Progenitor cell of endocrine pancreas (in vitro differentiated cells): ENCODE results near the gene EMID1. TPM values are rescaled to one million over a fixed set of nuclear protein-coding genes. Genes with fewer than 3 reads are reported as not detected.

Experiments
- DNase-seq: peaks from one replicate; pipeline ENCODE4 v3.0.0; 2021; ENCODE audit warnings: low spot score; ENCODE audit not compliant: unreplicated experiment
- H3K27ac Mint-ChIP-seq: 2 replicates; pipeline ENCODE4 v1.8.0; 2021; ENCODE audit warnings: mild to moderate bottlenecking, moderate library complexity, mixed read lengths
- H3K27me3 Mint-ChIP-seq: 2 replicates; pipeline ENCODE4 v1.8.0; 2021; ENCODE audit warnings: mixed read lengths
- H3K36me3 Mint-ChIP-seq: 2 replicates; pipeline ENCODE4 v1.8.0; 2022; ENCODE audit warnings: mixed read lengths; ENCODE audit not compliant: insufficient read depth
- H3K4me1 Mint-ChIP-seq: 2 replicates; pipeline ENCODE4 v1.8.0; 2021; ENCODE audit warnings: low read depth, mixed read lengths
- H3K4me3 Mint-ChIP-seq: 2 replicates; pipeline ENCODE4 v1.8.0; 2021; ENCODE audit warnings: low read depth, mild to moderate bottlenecking, moderate library complexity, mixed read lengths
- H3K9me3 Mint-ChIP-seq: 2 replicates; pipeline ENCODE4 v1.8.0; 2021; ENCODE audit warnings: low read depth, mixed read lengths
- total RNA-seq: library from RNA; stranded (reverse); gene quantifications from 2 replicates; pipeline ENCODE4 v1.2.1, GENCODE V29; 2021
- TF ChIP-seq, protein P1 (sequence below): fragments of 200-600 bp; sonication (generic); IDR thresholded peaks from one replicate; pipeline ENCODE4 v1.5.0; 2021; ENCODE audit warnings: antibody characterized with exemption, mild to moderate bottlenecking; ENCODE audit not compliant: unreplicated experiment

EMID1 gene
- total RNA-seq, 1 donor from 2014 or later = 18.9 TPM

DNA sequence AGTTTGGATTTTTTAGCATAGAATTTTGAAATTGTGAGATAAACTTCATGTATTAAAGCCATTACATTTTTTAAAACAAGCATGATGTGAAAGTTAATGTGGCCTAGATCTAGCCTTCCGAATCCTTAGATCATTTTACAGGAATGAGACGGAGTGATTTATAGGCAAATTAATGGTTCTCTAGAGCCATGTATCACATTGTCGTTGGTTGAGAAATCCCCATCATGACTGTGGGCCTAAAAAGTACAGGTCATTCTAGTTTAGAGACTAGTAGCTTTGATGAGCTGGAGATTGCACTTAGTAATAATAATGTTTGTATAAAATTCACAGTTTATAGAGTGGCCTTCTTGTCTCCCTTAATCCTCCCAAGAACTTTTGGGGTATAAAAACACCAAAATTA lies 69.5 kb downstream of the EMID1 start:
- TF ChIP-seq, protein P1, sequence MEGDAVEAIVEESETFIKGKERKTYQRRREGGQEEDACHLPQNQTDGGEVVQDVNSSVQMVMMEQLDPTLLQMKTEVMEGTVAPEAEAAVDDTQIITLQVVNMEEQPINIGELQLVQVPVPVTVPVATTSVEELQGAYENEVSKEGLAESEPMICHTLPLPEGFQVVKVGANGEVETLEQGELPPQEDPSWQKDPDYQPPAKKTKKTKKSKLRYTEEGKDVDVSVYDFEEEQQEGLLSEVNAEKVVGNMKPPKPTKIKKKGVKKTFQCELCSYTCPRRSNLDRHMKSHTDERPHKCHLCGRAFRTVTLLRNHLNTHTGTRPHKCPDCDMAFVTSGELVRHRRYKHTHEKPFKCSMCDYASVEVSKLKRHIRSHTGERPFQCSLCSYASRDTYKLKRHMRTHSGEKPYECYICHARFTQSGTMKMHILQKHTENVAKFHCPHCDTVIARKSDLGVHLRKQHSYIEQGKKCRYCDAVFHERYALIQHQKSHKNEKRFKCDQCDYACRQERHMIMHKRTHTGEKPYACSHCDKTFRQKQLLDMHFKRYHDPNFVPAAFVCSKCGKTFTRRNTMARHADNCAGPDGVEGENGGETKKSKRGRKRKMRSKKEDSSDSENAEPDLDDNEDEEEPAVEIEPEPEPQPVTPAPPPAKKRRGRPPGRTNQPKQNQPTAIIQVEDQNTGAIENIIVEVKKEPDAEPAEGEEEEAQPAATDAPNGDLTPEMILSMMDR = no peak
- H3K4me3 Mint-ChIP-seq = no peak overlapping the region
- H3K27ac Mint-ChIP-seq = no peak overlapping the region
- H3K27me3 Mint-ChIP-seq = no peaks in the 10 kb centered on the region
- H3K9me3 Mint-ChIP-seq = no peaks in the 10 kb centered on the region
- peaks cover 58% of the 10 kb centered on the region for H3K36me3 Mint-ChIP-seq
- DNase-seq = no peak
- H3K4me1 Mint-ChIP-seq = peaks cover 47% of the 10 kb centered on the region

DNA sequence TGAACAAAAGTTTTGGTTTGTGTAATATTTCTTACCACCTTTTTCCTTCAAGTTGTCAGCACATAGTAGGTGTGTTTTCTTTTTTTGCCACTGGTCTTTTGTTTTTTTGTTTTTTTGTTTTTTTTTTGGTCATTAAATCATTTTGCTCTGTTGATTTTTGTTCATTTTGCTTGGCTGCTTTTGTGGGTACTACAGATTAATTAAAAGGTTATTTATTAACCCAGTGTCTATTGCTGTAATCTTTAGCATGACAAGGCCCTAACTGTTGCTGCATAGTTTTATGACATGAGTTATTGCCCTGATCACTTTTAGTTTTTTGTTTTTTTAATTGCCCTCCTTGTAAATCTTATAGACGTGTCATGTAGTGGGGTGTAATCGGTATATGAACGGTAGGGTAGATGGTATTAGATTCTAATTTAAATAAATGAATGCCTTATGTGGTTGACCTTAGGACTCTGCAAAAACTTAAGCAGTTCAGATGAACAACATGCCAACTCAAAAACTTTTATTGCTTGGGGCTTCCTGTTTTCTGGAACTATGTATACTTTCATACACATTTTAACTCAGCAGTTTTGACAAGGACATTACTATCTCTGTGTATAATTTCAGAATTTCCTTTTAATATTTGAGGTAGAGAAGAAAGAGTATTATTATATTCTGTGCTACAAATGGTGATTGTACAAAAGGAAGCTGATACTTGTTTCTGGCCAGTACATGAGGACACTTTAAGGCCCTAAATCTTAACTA lies 70.3 kb downstream of the EMID1 start:
- Mint-ChIP-seq H3K36me3 (peaks cover 61% of the 10 kb centered on the region), H3K9me3 (no peaks in the 10 kb centered on the region), H3K4me1 (peaks cover 39% of the 10 kb centered on the region), H3K4me3 (peak overlapping the region; percentile 27), H3K27me3 (no peaks in the 10 kb centered on the region), H3K27ac (peak overlapping the region; percentile 74)
- no peak for DNase-seq
- TF ChIP-seq, protein P1 = no peak

DNA sequence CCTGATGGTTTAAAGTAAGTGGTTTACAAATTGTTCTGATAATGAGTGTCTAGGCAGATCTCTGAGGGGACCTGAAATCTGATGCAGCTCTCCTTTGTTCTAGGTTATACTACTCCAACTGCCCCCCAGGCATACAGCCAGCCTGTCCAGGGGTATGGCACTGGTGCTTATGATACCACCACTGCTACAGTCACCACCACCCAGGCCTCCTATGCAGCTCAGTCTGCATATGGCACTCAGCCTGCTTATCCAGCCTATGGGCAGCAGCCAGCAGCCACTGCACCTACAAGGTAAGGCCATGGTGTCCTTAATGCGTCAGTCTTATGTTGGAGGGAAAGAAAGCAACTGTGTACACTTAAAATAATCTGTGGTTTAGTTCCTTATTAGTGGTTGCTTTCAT lies 72.2 kb downstream of the EMID1 start:
- peak overlapping the region; percentile 78 for H3K27ac Mint-ChIP-seq
- H3K4me3 Mint-ChIP-seq = no peak overlapping the region
- H3K4me1 Mint-ChIP-seq = peaks cover 27% of the 10 kb centered on the region
- H3K36me3 Mint-ChIP-seq = peaks cover 68% of the 10 kb centered on the region
- H3K9me3 Mint-ChIP-seq = no peaks in the 10 kb centered on the region
- TF ChIP-seq, protein P1 = no peak
- DNase-seq = no peak
- no peaks in the 10 kb centered on the region for H3K27me3 Mint-ChIP-seq

DNA sequence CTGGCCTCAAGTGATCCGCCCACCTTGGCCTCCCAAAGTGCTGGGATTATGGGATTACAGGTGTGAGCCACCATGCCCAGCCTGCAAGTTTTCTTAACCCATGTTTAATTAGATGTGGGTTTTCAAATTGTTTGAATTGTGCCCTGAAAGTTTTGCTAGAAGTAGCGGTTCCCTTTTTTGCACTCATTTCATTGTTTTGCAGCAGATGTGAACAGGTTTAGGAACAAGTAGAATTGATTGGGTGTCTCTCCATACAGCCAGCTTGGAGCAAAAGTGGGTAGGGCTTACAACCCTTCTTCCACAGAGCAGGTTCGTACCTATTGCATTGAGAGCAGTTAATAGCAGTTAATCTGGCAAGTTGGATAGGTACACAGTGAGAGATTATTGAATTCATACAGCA lies 78.5 kb downstream of the EMID1 start:
- no peak overlapping the region for H3K27ac Mint-ChIP-seq
- H3K36me3 Mint-ChIP-seq = peaks cover 51% of the 10 kb centered on the region
- TF ChIP-seq, protein P1 = no peak
- DNase-seq = no peak
- no peaks in the 10 kb centered on the region for H3K27me3 Mint-ChIP-seq
- H3K4me1 Mint-ChIP-seq = no peaks in the 10 kb centered on the region
- no peak overlapping the region for H3K4me3 Mint-ChIP-seq
- no peaks in the 10 kb centered on the region for H3K9me3 Mint-ChIP-seq

DNA sequence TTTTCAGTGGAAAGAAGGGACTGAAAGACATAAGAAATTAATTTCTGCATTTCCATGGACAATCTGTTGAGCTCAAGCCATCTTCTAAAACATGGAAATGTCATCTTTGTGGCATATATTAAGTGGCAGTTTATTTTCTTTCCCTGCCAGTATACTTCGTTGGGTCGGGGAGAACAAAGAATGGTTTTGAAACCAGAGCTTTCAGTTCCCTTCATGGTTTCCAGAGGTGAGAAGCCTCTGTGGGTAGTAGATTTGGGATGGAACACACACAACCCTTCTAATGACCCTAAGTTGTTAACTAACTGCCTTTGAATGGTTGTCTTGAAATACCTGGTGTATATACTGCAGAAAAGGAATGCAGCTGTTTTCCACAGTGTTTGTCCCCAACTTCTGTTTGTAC lies 83.1 kb downstream of the EMID1 start:
- DNase-seq = no peak
- H3K27ac Mint-ChIP-seq = no peak overlapping the region
- no peaks in the 10 kb centered on the region for H3K27me3 Mint-ChIP-seq
- H3K9me3 Mint-ChIP-seq = no peaks in the 10 kb centered on the region
- no peak overlapping the region for H3K4me3 Mint-ChIP-seq
- H3K4me1 Mint-ChIP-seq = no peaks in the 10 kb centered on the region
- H3K36me3 Mint-ChIP-seq = peaks cover 44% of the 10 kb centered on the region
- TF ChIP-seq, protein P1 = no peak
